H1 (cell line): ENCODE results near the gene PNRC1. TPM values are rescaled to one million over a fixed set of nuclear protein-coding genes. Genes with fewer than 3 reads are reported as not detected.

Experiments used
- ASH2L ChIP-seq: fragments of 200-600, 300-600 bp; sonication (generic); IDR thresholded peaks from one replicate; pipeline ENCODE4 v1.7.1; 2017; ENCODE audit warnings: low read length
- BACH1 ChIP-seq: IDR thresholded peaks from 2 replicates; pipeline ENCODE4 v1.6.1; 2012; ENCODE audit warnings: low read length, improper control_type of control experiment
- CHD1 ChIP-seq: IDR thresholded peaks from 2 replicates; pipeline ENCODE4 v1.6.1; 2012; ENCODE audit warnings: low read depth, low read length, improper control_type of control experiment
- EP300 ChIP-seq, 2 experiments: IDR thresholded peaks; 1 replicate in 1 of 2; 2 replicates in 1 of 2; pipeline ENCODE4 v1.6.1; 2011 to 2012; ENCODE audit warnings: low read depth in 2 of 2, low read length in 2 of 2, mild to moderate bottlenecking in 2 of 2, borderline replicate concordance in 1 of 2, inconsistent platforms in 1 of 2, moderate library complexity in 1 of 2
- EZH2 ChIP-seq: fragments of 200-600 bp; sonication (generic); IDR thresholded peaks from 2 replicates; pipeline ENCODE4 v1.7.1; 2012; ENCODE audit warnings: low read depth, mild to moderate bottlenecking, moderate library complexity, low read length, inconsistent platforms; ENCODE audit not compliant: severe bottlenecking
- FOSL1 ChIP-seq: IDR thresholded peaks from 2 replicates; pipeline ENCODE4 v1.6.1; 2011; ENCODE audit warnings: mild to moderate bottlenecking, low read depth, low read length, moderate library complexity; ENCODE audit not compliant: insufficient read depth
- GTF2F1 ChIP-seq: IDR thresholded peaks from 2 replicates; pipeline ENCODE4 v1.6.1; 2012; ENCODE audit warnings: low read depth, low read length, improper control_type of control experiment, borderline replicate concordance
- JUND ChIP-seq: IDR thresholded peaks from 2 replicates; pipeline ENCODE4 v1.6.1; 2011; ENCODE audit warnings: mild to moderate bottlenecking, improper control_type of control experiment, low read length
- KDM4A ChIP-seq: IDR thresholded peaks from one replicate; pipeline ENCODE4 v1.7.1; 2012; ENCODE audit warnings: low read depth, mild to moderate bottlenecking, moderate library complexity, low read length, inconsistent platforms; ENCODE audit not compliant: severe bottlenecking
- MAFK ChIP-seq: IDR thresholded peaks from 2 replicates; pipeline ENCODE4 v1.6.1; 2012; ENCODE audit warnings: low read depth, mild to moderate bottlenecking, improper control_type of control experiment, low read length
- NANOG ChIP-seq: IDR thresholded peaks from 2 replicates; pipeline ENCODE4 v1.6.1; 2011; ENCODE audit warnings: low read length, low read depth, mild to moderate bottlenecking, inconsistent platforms; ENCODE audit not compliant: insufficient read depth, poor library complexity, severe bottlenecking
- NRF1 ChIP-seq: IDR thresholded peaks from 2 replicates; pipeline ENCODE4 v1.6.1; 2011; ENCODE audit warnings: mild to moderate bottlenecking, low read depth, low read length, improper control_type of control experiment
- RNF2 ChIP-seq: fragments of 200-900, 300-1000 bp; sonication (generic); IDR thresholded peaks from 2 replicates; pipeline ENCODE4 v1.7.1; 2016; ENCODE audit warnings: borderline replicate concordance, low read depth, mild to moderate bottlenecking, antibody characterized with exemption, low read length; ENCODE audit not compliant: poor library complexity, severe bottlenecking; ENCODE audit errors: missing control alignments
- SIN3A ChIP-seq, 2 experiments: IDR thresholded peaks in 1 of 2; conservative IDR thresholded peaks in 1 of 2; 2 replicates each; pipeline ENCODE4 v1.6.1; 2011 to 2012; ENCODE audit warnings: low read length in 2 of 2, improper control_type of control experiment in 1 of 2, low read depth in 1 of 2, mild to moderate bottlenecking in 1 of 2
- SIRT6 ChIP-seq: IDR thresholded peaks from one replicate; pipeline ENCODE4 v1.7.1; 2012; ENCODE audit warnings: low read length, inconsistent platforms
- SIX5 ChIP-seq: IDR thresholded peaks from 2 replicates; pipeline ENCODE4 v1.6.1; 2011; ENCODE audit warnings: mild to moderate bottlenecking, low read depth, low read length
- SP1 ChIP-seq: IDR thresholded peaks from 2 replicates; pipeline ENCODE4 v1.6.1; 2011; ENCODE audit warnings: low read depth, low read length
- SRF ChIP-seq: IDR thresholded peaks from 2 replicates; pipeline ENCODE4 v1.6.1; 2011; ENCODE audit warnings: mild to moderate bottlenecking, low read depth, low read length, moderate library complexity
- TBP ChIP-seq: IDR thresholded peaks from 2 replicates; pipeline ENCODE4 v1.6.1; 2011; ENCODE audit warnings: low read depth, low read length, improper control_type of control experiment
- TCF12 ChIP-seq: IDR thresholded peaks from 2 replicates; pipeline ENCODE4 v1.6.1; 2011; ENCODE audit warnings: low read depth, mild to moderate bottlenecking, low read length
- TEAD4 ChIP-seq: IDR thresholded peaks from 2 replicates; pipeline ENCODE4 v1.6.1; 2012; ENCODE audit warnings: low read depth, low read length, inconsistent platforms, mixed read lengths
- USF2 ChIP-seq: IDR thresholded peaks from 2 replicates; pipeline ENCODE4 v1.6.1; 2011; ENCODE audit warnings: low read length, improper control_type of control experiment
- polyA plus RNA-seq, 7 experiments: library from polyadenylated mRNA; depleted of rRNA in 3 of 7; stranded (reverse) in 5 of 7; unstranded in 2 of 7; fragments of >200 nt in 5 of 7; fragments of 200-250 nt in 2 of 7; gene quantifications; 1 replicate in 5 of 7; 2 replicates in 1 of 7; 4 replicates in 1 of 7; pipeline versions ENCODE4 v1.2.1 to v1.2.3, GENCODE V29; 2011 to 2013; ENCODE audit warnings: missing spikeins in 2 of 7, mixed read lengths in 2 of 7
- total RNA-seq: library from RNA; stranded (reverse); fragmentation: NEBNext Ultra II Directional; extraction: Animal tissue kit (Norgen Biotek cat#: 25700); gene quantifications from 2 replicates; pipeline ENCODE4 v1.2.1, GENCODE V29; 2021

Gene PNRC1
- total and polyA plus RNA-seq, 2 of the 8 experiments (the other 6 are each of a cell fraction or from before 2014, with no cell fraction given): 6.3 to 48.5 TPM

DNA sequence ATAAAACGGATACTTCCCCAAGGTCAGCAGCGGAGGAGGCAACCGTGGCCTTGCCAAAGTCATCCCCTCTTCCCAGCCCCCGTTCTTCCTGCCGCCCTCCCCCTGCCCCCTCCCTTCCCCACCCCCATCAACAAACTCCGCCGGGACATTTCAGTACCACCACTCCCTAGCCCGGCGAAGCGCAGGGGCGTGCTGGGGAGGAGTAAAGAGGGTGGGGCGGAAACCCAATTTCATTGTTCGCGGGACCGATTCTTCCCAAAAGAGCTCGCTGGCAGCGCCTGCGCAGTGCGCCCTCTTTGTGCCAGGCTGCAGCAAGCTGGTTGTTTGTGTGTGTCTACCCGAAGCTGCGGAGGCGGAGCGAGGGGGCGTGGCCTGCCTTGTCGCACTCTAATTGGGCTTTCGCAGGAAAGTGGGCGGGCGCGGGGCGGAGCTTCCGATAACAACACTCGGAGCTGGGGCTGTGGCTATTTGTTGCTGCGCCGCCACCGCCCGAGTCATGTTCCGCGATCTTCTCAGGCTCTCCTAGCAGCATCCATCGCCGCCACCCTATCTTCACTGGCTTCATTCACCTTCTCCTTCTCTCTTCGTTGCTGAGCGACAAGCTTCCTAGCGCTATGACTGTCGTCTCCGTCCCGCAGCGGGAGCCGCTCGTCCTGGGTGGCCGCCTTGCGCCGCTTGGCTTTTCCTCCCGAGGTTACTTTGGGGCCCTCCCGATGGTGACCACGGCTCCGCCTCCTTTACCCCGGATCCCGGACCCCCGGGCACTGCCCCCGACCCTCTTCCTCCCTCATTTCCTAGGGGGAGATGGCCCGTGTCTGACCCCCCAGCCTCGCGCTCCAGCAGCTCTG, at the start of gene PNRC1 (continued):
- TF ChIP-seq RNF2: no peak
- TF ChIP-seq SIN3A (conservative IDR thresholded peaks at IDR 0.05 in 1 of 2, IDR thresholded peaks at IDR 0.05 in 1 of 2; ENCODE audit: low read depth in 1 of 2, low read length in 2 of 2): peak in 1 of 2 experiments; percentile 82; a peak in 2 of 4 replicates
- TF ChIP-seq USF2: no peak
- TF ChIP-seq SRF: no peak
- peak; percentile 89 for TF ChIP-seq NRF1
- no peak for TF ChIP-seq MAFK
- TF ChIP-seq ASH2L: no peak
- no peak for TF ChIP-seq BACH1
- peak; percentile 83; the same call in 1 of the 2 replicates for TF ChIP-seq SP1
- TF ChIP-seq EP300 (IDR thresholded peaks at IDR 0.05; ENCODE audit: borderline replicate concordance in 1 of 2, low read depth in 2 of 2, low read length in 2 of 2): peak in 1 of 2 experiments; percentile 7; a peak in 1 of 3 replicates
- no peak for TF ChIP-seq SIX5
- TF ChIP-seq SIRT6: no peak
- TF ChIP-seq TCF12: no peak
- TF ChIP-seq NANOG: no peak
- TF ChIP-seq EZH2: no peak
- no peak for TF ChIP-seq CHD1
- no peak for TF ChIP-seq FOSL1
- no peak for TF ChIP-seq TEAD4
- no peak for TF ChIP-seq KDM4A
- peak; percentile 96 for TF ChIP-seq TBP
- TF ChIP-seq GTF2F1: 0 out of 2 replicates have a peak, but pooled peaks have one; percentile 91
- TF ChIP-seq JUND: no peak
